Liver (tissue), 3 donors: ENCODE measurements around the gene UGT1A7.

Source experiments
- EGR1 ChIP-seq, 2 donors: IDR thresholded peaks; 2 replicates each; pipeline ENCODE4 v1.6.1; 2016 to 2018; ENCODE audit warnings: antibody characterized with exemption in 2 of 2, low read depth in 2 of 2
- HNF4A ChIP-seq, 2 donors: conservative IDR thresholded peaks; 2 replicates each; pipeline ENCODE4 v1.6.1; 2016; ENCODE audit warnings: antibody characterized with exemption in 2 of 2, mild to moderate bottlenecking in 2 of 2
- RAD21 ChIP-seq, 2 donors: IDR thresholded peaks; 2 replicates each; pipeline ENCODE4 v1.6.1; 2016; ENCODE audit warnings: antibody characterized with exemption in 2 of 2, mild to moderate bottlenecking in 2 of 2
- REST ChIP-seq: IDR thresholded peaks from 2 replicates; pipeline ENCODE4 v1.6.1; 2016; ENCODE audit warnings: antibody characterized with exemption, mild to moderate bottlenecking
- RXRA ChIP-seq, 2 donors: IDR thresholded peaks; 2 replicates each; pipeline ENCODE4 v1.6.1; 2017 to 2018; ENCODE audit warnings: antibody characterized with exemption in 2 of 2, mild to moderate bottlenecking in 1 of 2
- TF ChIP-seq, protein P1 (sequence below): fragments of 150-350 bp; IDR thresholded peaks from 2 replicates; pipeline ENCODE4 v1.5.1; 2017; ENCODE audit warnings: improper control_type of control experiment, low read depth, low read length; ENCODE audit not compliant: missing input control
- TF ChIP-seq, protein P2 (sequence below): IDR thresholded peaks from 2 replicates; pipeline ENCODE4 v1.6.1; 2016; ENCODE audit warnings: antibody characterized with exemption
- donor health status: healthy.
- donor health status: healthy.

GRCh38 chr2:233761040-233761769, 79.5 kb downstream of the UGT1A7 start:
- TF ChIP-seq, protein P1, sequence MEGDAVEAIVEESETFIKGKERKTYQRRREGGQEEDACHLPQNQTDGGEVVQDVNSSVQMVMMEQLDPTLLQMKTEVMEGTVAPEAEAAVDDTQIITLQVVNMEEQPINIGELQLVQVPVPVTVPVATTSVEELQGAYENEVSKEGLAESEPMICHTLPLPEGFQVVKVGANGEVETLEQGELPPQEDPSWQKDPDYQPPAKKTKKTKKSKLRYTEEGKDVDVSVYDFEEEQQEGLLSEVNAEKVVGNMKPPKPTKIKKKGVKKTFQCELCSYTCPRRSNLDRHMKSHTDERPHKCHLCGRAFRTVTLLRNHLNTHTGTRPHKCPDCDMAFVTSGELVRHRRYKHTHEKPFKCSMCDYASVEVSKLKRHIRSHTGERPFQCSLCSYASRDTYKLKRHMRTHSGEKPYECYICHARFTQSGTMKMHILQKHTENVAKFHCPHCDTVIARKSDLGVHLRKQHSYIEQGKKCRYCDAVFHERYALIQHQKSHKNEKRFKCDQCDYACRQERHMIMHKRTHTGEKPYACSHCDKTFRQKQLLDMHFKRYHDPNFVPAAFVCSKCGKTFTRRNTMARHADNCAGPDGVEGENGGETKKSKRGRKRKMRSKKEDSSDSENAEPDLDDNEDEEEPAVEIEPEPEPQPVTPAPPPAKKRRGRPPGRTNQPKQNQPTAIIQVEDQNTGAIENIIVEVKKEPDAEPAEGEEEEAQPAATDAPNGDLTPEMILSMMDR = no peak
- TF ChIP-seq RAD21 (IDR thresholded peaks at IDR 0.05) (peak; percentile 25 to 42), REST (peak; percentile 47), HNF4A (conservative IDR thresholded peaks at IDR 0.05) (peak; percentile 90 to 96), EGR1 (IDR thresholded peaks at IDR 0.05; ENCODE audit: low read depth in 2 of 2) (peak in 1 of 2 donors; percentile 37), RXRA (IDR thresholded peaks at IDR 0.05) (peak; percentile 95)
- TF ChIP-seq, protein P2, sequence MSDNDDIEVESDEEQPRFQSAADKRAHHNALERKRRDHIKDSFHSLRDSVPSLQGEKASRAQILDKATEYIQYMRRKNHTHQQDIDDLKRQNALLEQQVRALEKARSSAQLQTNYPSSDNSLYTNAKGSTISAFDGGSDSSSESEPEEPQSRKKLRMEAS = no peak
